H9 (cell line): ENCODE data around the gene MAPK6. TPM values are rescaled to one million over a fixed set of nuclear protein-coding genes. Genes with fewer than 3 reads are reported as not detected.

Experiments
- DNase-seq: peaks from one replicate; pipeline ENCODE4 v3.0.0-alpha.2; 2017
- H2AFZ ChIP-seq: one replicate; pipeline ENCODE4 v1.6.1; 2013; ENCODE audit warnings: mild to moderate bottlenecking, low read length, control low read depth, moderate library complexity
- H2AK5ac ChIP-seq: 2 replicates; pipeline ENCODE4 v1.6.1; 2013; ENCODE audit warnings: low read length, control low read depth, mixed read lengths; ENCODE audit not compliant: insufficient read length
- H2BK120ac ChIP-seq: one replicate; pipeline ENCODE4 v1.6.1; 2013; ENCODE audit warnings: low read depth, mild to moderate bottlenecking, low read length, control low read depth, inconsistent platforms; ENCODE audit not compliant: poor library complexity, severe bottlenecking
- H2BK12ac ChIP-seq: 2 replicates; pipeline ENCODE4 v1.6.1; 2013; ENCODE audit warnings: low read length, control low read depth, mixed read lengths, low read depth; ENCODE audit not compliant: insufficient read length
- H2BK15ac ChIP-seq: 2 replicates; pipeline ENCODE4 v1.6.1; 2013; ENCODE audit warnings: low read depth, low read length, control low read depth
- H2BK20ac ChIP-seq: one replicate; pipeline ENCODE4 v1.6.1; 2013; ENCODE audit warnings: low read depth, mild to moderate bottlenecking, low read length, control low read depth, inconsistent platforms; ENCODE audit not compliant: poor library complexity, severe bottlenecking
- H2BK5ac ChIP-seq: 2 replicates; pipeline ENCODE4 v1.6.1; 2013; ENCODE audit warnings: low read length, control low read depth, mixed read lengths; ENCODE audit not compliant: insufficient read length
- H3K14ac ChIP-seq: 2 replicates; pipeline ENCODE4 v1.6.1; 2013; ENCODE audit warnings: low read length, control low read depth; ENCODE audit not compliant: insufficient read depth
- H3K18ac ChIP-seq: 2 replicates; pipeline ENCODE4 v1.6.1; 2013; ENCODE audit warnings: low read depth, mild to moderate bottlenecking, mixed read lengths, low read length, control low read depth; ENCODE audit not compliant: insufficient read length
- H3K23ac ChIP-seq: 2 replicates; pipeline ENCODE4 v1.6.1; 2013; ENCODE audit warnings: low read length, control low read depth, mixed read lengths, low read depth; ENCODE audit not compliant: insufficient read length
- H3K23me2 ChIP-seq: 2 replicates; pipeline ENCODE4 v1.6.1; 2013; ENCODE audit warnings: low read depth, mild to moderate bottlenecking, mixed read lengths, low read length, control low read depth; ENCODE audit not compliant: insufficient read length, poor library complexity, severe bottlenecking
- H3K27ac ChIP-seq: 2 replicates; pipeline ENCODE4 v1.5.1; 2013; ENCODE audit warnings: low read length, control low read depth, mixed read lengths, low read depth; ENCODE audit not compliant: insufficient read length
- H3K27me3 ChIP-seq: 2 replicates; pipeline ENCODE4 v1.6.1; 2013; ENCODE audit warnings: low read length, control low read depth, inconsistent platforms; ENCODE audit not compliant: insufficient read depth
- H3K4ac ChIP-seq: 2 replicates; pipeline ENCODE4 v1.6.1; 2013; ENCODE audit warnings: low read depth, mild to moderate bottlenecking, control low read depth, inconsistent platforms, low read length, moderate library complexity
- H3K4me1 ChIP-seq: 2 replicates; pipeline ENCODE4 v1.6.1; 2013; ENCODE audit warnings: low read length, control low read depth, inconsistent platforms; ENCODE audit not compliant: insufficient read depth
- H3K4me2 ChIP-seq: 2 replicates; pipeline ENCODE4 v1.6.1; 2013; ENCODE audit warnings: low read length, control low read depth, mixed read lengths; ENCODE audit not compliant: insufficient read length, insufficient read depth
- H3K56ac ChIP-seq: 2 replicates; pipeline ENCODE4 v1.6.1; 2013; ENCODE audit warnings: low read depth, mild to moderate bottlenecking, mixed read lengths, low read length, control low read depth; ENCODE audit not compliant: insufficient read length
- H3K79me1 ChIP-seq: 2 replicates; pipeline ENCODE4 v1.6.1; 2013; ENCODE audit warnings: low read depth, mild to moderate bottlenecking, moderate library complexity, low read length, control low read depth, inconsistent platforms; ENCODE audit not compliant: insufficient read depth, poor library complexity, severe bottlenecking
- H3K79me2 ChIP-seq: 2 replicates; pipeline ENCODE4 v1.6.1; 2013; ENCODE audit warnings: low read length, control low read depth, inconsistent platforms; ENCODE audit not compliant: insufficient read depth
- H3K9ac ChIP-seq: 2 replicates; pipeline ENCODE4 v1.6.1; 2013; ENCODE audit warnings: low read length, control low read depth, mixed read lengths; ENCODE audit not compliant: insufficient read length; ENCODE audit errors: extremely low read depth
- H3K9me3 ChIP-seq: one replicate; pipeline ENCODE4 v1.6.1; 2013; ENCODE audit warnings: low read depth, low read length, inconsistent platforms; ENCODE audit not compliant: control insufficient read depth
- H3T11ph ChIP-seq: one replicate; pipeline ENCODE4 v1.6.1; 2013; ENCODE audit warnings: mild to moderate bottlenecking, low read length, control low read depth, inconsistent platforms
- H4K20me1 ChIP-seq: one replicate; pipeline ENCODE4 v1.6.1; 2013; ENCODE audit not compliant: control insufficient read depth, insufficient read length, insufficient read depth
- H4K5ac ChIP-seq: 2 replicates; pipeline ENCODE4 v1.6.1; 2013; ENCODE audit warnings: low read depth, mild to moderate bottlenecking, mixed read lengths, low read length, control low read depth; ENCODE audit not compliant: insufficient read length
- H4K8ac ChIP-seq: replicated peaks from 2 replicates; pipeline ENCODE4 v1.6.1; 2013; ENCODE audit warnings: low read length, control low read depth, mixed read lengths, low read depth; ENCODE audit not compliant: insufficient read length
- H4K91ac ChIP-seq: 2 replicates; pipeline ENCODE4 v1.6.1; 2013; ENCODE audit warnings: low read depth, mild to moderate bottlenecking, moderate library complexity, mixed read lengths, low read length, control low read depth; ENCODE audit not compliant: insufficient read length
- H3K27ac Mint-ChIP-seq, 3 experiments: 2 replicates in 2 of 3; 3 replicates in 1 of 3; pipeline ENCODE4 v1.8.0; 2020 to 2021; ENCODE audit warnings: mixed read lengths in 3 of 3, mild to moderate bottlenecking in 1 of 3, moderate library complexity in 1 of 3
- H3K27me3 Mint-ChIP-seq: 2 replicates; pipeline ENCODE4 v1.8.0; 2021; ENCODE audit warnings: low read depth, mild to moderate bottlenecking, moderate library complexity, mixed read lengths
- H3K36me3 Mint-ChIP-seq, 3 experiments: 2 replicates in 2 of 3; 3 replicates in 1 of 3; pipeline ENCODE4 v1.8.0; 2020 to 2021; ENCODE audit warnings: low read depth in 3 of 3, mixed read lengths in 3 of 3; ENCODE audit not compliant: insufficient read depth in 1 of 3
- H3K4me1 Mint-ChIP-seq, 2 experiments: 2 replicates each; pipeline ENCODE4 v1.8.0; 2020; ENCODE audit warnings: mixed read lengths in 2 of 2
- H3K4me3 Mint-ChIP-seq, 2 experiments: 2 replicates in 1 of 2; 3 replicates in 1 of 2; pipeline ENCODE4 v1.8.0; 2020 to 2021; ENCODE audit warnings: mild to moderate bottlenecking in 2 of 2, mixed read lengths in 2 of 2, moderate library complexity in 1 of 2
- H3K9me3 Mint-ChIP-seq, 2 experiments: 2 replicates in 1 of 2; 3 replicates in 1 of 2; pipeline ENCODE4 v1.8.0; 2020; ENCODE audit warnings: mild to moderate bottlenecking in 2 of 2, mixed read lengths in 2 of 2, moderate library complexity in 1 of 2
- total RNA-seq: library from RNA; stranded (reverse); gene quantifications from 2 replicates; pipeline ENCODE4 v1.2.1, GENCODE V29; 2021
- TF ChIP-seq, protein P1 (sequence below): fragments of 200-600 bp; sonication (generic); conservative IDR thresholded peaks from 3 replicates; pipeline ENCODE4 v1.8.0; 2021; ENCODE audit warnings: antibody characterized with exemption, mild to moderate bottlenecking

Gene MAPK6
- total RNA-seq, 1 experiment from 2014 or later = 88.6 TPM

DNA sequence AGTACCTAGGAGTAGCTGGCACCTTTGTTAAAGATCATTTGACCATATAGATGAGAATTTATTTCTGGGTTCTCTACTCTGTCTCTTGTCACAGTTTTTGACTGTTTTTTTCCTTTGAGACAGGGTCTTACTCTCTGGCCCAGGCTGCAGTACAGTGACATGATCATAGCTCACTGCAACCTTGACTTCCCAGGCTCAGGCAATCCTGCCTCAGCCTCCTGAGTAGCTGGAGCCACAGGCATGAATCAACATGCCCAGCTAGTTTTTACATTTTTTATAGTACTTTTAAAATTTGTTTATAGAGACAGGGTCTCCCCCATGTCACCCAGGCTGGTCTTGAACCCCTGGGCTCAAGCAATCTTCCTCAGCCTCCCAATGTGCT lies 48.5 kb downstream of the MAPK6 start:
- Histone ChIP-seq H3K4me2 (no peak overlapping the region), H3K9ac (no peak overlapping the region), H4K20me1 (no peaks in the 10 kb centered on the region), H4K8ac (no peak overlapping the region), H3T11ph (no peak overlapping the region), H3K9me3 (no peaks in the 10 kb centered on the region), H3K27me3 (no peaks in the 10 kb centered on the region), H3K23ac (no peak overlapping the region), H3K4ac (no peak overlapping the region), H2BK15ac (no peak overlapping the region), H2BK5ac (no peak overlapping the region), H3K4me1 (no peaks in the 10 kb centered on the region), H2BK20ac (no peak overlapping the region), H4K91ac (no peak overlapping the region), H2BK120ac (no peak overlapping the region), H2AFZ (no peak overlapping the region), H3K79me1 (no peaks in the 10 kb centered on the region), H3K18ac (no peak overlapping the region), H3K14ac (no peak overlapping the region), H3K27ac (no peak overlapping the region), H3K56ac (no peak overlapping the region), H3K79me2 (no peaks in the 10 kb centered on the region), H2BK12ac (no peak overlapping the region), H2AK5ac (no peak overlapping the region), H4K5ac (no peak overlapping the region), H3K23me2 (no peaks in the 10 kb centered on the region)
- no peak for DNase-seq
- TF ChIP-seq, protein P1, sequence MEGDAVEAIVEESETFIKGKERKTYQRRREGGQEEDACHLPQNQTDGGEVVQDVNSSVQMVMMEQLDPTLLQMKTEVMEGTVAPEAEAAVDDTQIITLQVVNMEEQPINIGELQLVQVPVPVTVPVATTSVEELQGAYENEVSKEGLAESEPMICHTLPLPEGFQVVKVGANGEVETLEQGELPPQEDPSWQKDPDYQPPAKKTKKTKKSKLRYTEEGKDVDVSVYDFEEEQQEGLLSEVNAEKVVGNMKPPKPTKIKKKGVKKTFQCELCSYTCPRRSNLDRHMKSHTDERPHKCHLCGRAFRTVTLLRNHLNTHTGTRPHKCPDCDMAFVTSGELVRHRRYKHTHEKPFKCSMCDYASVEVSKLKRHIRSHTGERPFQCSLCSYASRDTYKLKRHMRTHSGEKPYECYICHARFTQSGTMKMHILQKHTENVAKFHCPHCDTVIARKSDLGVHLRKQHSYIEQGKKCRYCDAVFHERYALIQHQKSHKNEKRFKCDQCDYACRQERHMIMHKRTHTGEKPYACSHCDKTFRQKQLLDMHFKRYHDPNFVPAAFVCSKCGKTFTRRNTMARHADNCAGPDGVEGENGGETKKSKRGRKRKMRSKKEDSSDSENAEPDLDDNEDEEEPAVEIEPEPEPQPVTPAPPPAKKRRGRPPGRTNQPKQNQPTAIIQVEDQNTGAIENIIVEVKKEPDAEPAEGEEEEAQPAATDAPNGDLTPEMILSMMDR = no peak
- Mint-ChIP-seq H3K36me3 (peaks cover 8 to 24% (median 24%) of the 10 kb centered on the region in 3 experiments; a peak in 5 of 7 replicates), H3K27ac (no peak overlapping the region), H3K27me3 (no peaks in the 10 kb centered on the region), H3K9me3 (no peaks in the 10 kb centered on the region), H3K4me3 (no peak overlapping the region), H3K4me1 (peaks cover 14 to 18% of the 10 kb centered on the region in 2 experiments)
